ENCODE measurements around the gene SYNE1.

The SYNE1 gene

GRCh38 chr6:152596726-152597125, 40.4 kb downstream of the SYNE1 start:
- Histone ChIP-seq H3K4me3 (replicated peaks; ENCODE audit: insufficient read depth, low read length) (no peak overlapping the region), H3K27me3 (ENCODE audit: insufficient read depth, poor library complexity, severe bottlenecking) (peaks cover 2% of the 10 kb centered on the region), H3K27ac (replicated peaks) (no peak overlapping the region)
- no peak for TF ChIP-seq REST (IDR thresholded peaks at IDR 0.05; ENCODE audit: insufficient replicate concordance, low read depth)
- TF ChIP-seq POLR2AphosphoS5 (IDR thresholded peaks at IDR 0.05; ENCODE audit: low read depth): no peak
- TF ChIP-seq CTCF (IDR thresholded peaks at IDR 0.05; ENCODE audit: insufficient read depth, low read length): no peak
- TF ChIP-seq GABPA (IDR thresholded peaks at IDR 0.05; ENCODE audit: low read depth): no peak
- no peak for TF ChIP-seq SPI1 (IDR thresholded peaks at IDR 0.05; ENCODE audit: borderline replicate concordance, low read depth)
- no peak for DNase-seq (ENCODE audit: low read depth in 1 of 2, low spot score in 1 of 2)

- no peak for TF ChIP-seq GABPA (IDR thresholded peaks at IDR 0.05; ENCODE audit: low read depth)
- peak; percentile 31 for TF ChIP-seq CTCF (IDR thresholded peaks at IDR 0.05; ENCODE audit: insufficient read depth, low read length)
- Histone ChIP-seq H3K4me3 (replicated peaks; ENCODE audit: insufficient read depth, low read length) (no peak overlapping the region), H3K27me3 (ENCODE audit: insufficient read depth, poor library complexity, severe bottlenecking) (no peaks in the 10 kb centered on the region), H3K27ac (replicated peaks) (no peak overlapping the region)
- DNase-seq (ENCODE audit: low read depth in 1 of 2, low spot score in 1 of 2): no peak
These were observed 41.7 kb downstream of the SYNE1 start for GRCh38 chr6:152595499-152595898.

GRCh38 chr6:152594701-152595100, 42.5 kb downstream of the SYNE1 start:
- Histone ChIP-seq H3K4me3 (replicated peaks; ENCODE audit: insufficient read depth, low read length) (no peak overlapping the region), H3K27me3 (ENCODE audit: insufficient read depth, poor library complexity, severe bottlenecking) (no peaks in the 10 kb centered on the region), H3K27ac (replicated peaks) (no peak overlapping the region)
- no peak for DNase-seq (ENCODE audit: low read depth in 1 of 2, low spot score in 1 of 2)
- TF ChIP-seq POLR2AphosphoS5 (IDR thresholded peaks at IDR 0.05; ENCODE audit: low read depth) (no peak), SPI1 (IDR thresholded peaks at IDR 0.05; ENCODE audit: borderline replicate concordance, low read depth) (no peak), REST (IDR thresholded peaks at IDR 0.05; ENCODE audit: insufficient replicate concordance, low read depth) (no peak), CTCF (IDR thresholded peaks at IDR 0.05; ENCODE audit: insufficient read depth, low read length) (no peak), GABPA (IDR thresholded peaks at IDR 0.05; ENCODE audit: low read depth) (no peak)

GRCh38 chr6:152588456-152588855, 48.7 kb downstream of the SYNE1 start:
- Histone ChIP-seq H3K27me3 (ENCODE audit: insufficient read depth, poor library complexity, severe bottlenecking) (no peaks in the 10 kb centered on the region), H3K4me3 (replicated peaks; ENCODE audit: insufficient read depth, low read length) (no peak overlapping the region), H3K27ac (replicated peaks) (peak overlapping the region; percentile 37; the same call in 1 of the 2 replicates)
- peak in 1 of 2 experiments; percentile 6 for DNase-seq (ENCODE audit: low read depth in 1 of 2, low spot score in 1 of 2)
- TF ChIP-seq REST (IDR thresholded peaks at IDR 0.05; ENCODE audit: insufficient replicate concordance, low read depth) (no peak), GABPA (IDR thresholded peaks at IDR 0.05; ENCODE audit: low read depth) (no peak), POLR2AphosphoS5 (IDR thresholded peaks at IDR 0.05; ENCODE audit: low read depth) (no peak), CTCF (IDR thresholded peaks at IDR 0.05; ENCODE audit: insufficient read depth, low read length) (no peak), SPI1 (IDR thresholded peaks at IDR 0.05; ENCODE audit: borderline replicate concordance, low read depth) (no peak)

All from HL-60 (cell line).